ENCODE results near the gene WWOX. TPM values are rescaled to one million over a fixed set of nuclear protein-coding genes. Genes with fewer than 3 reads are reported as not detected.

Gene WWOX
- total and polyA plus RNA-seq, 2 of the 13 experiments (the other 11 are each of a cell fraction or from before 2014, with no cell fraction given), result 9.1 to 37.4 TPM

GRCh38 chr16:78796221-78796866, 696.9 kb downstream of the WWOX start (continued):
- TF ChIP-seq ZFP36L2 (CRISPR knock-in tag; IDR thresholded peaks at IDR 0.05) (no peak), BRD4 (CRISPR knock-in tag; IDR thresholded peaks at IDR 0.05) (no peak), ZNF800 (CRISPR knock-in tag; IDR thresholded peaks at IDR 0.05) (no peak), MXI1 (IDR thresholded peaks at IDR 0.05; ENCODE audit: borderline replicate concordance, low read depth, low read length) (no peak), TMF1 (CRISPR knock-in tag; IDR thresholded peaks at IDR 0.05; ENCODE audit: low read depth) (no peak), NAIF1 (CRISPR knock-in tag; IDR thresholded peaks at IDR 0.05; ENCODE audit: borderline replicate concordance) (0 out of 2 replicates have a peak, but pooled peaks have one; percentile 19), ZFP41 (CRISPR knock-in tag; IDR thresholded peaks at IDR 0.05; ENCODE audit: borderline replicate concordance) (no peak), RARG (CRISPR knock-in tag; IDR thresholded peaks at IDR 0.05; ENCODE audit: low read depth) (no peak), ZNF496 (CRISPR knock-in tag; IDR thresholded peaks at IDR 0.05; ENCODE audit: insufficient replicate concordance) (no peak), IKZF5 (CRISPR knock-in tag; IDR thresholded peaks at IDR 0.05) (0 out of 2 replicates have a peak, but pooled peaks have one; percentile 14), NFKB2 (CRISPR knock-in tag; IDR thresholded peaks at IDR 0.05; ENCODE audit: borderline replicate concordance) (no peak), MIXL1 (CRISPR knock-in tag; IDR thresholded peaks at IDR 0.05) (no peak), MXD1 (CRISPR knock-in tag; IDR thresholded peaks at IDR 0.05) (no peak), PRDM15 (CRISPR knock-in tag; IDR thresholded peaks at IDR 0.05) (no peak), ZNF512B (CRISPR knock-in tag; IDR thresholded peaks at IDR 0.05; ENCODE audit: borderline replicate concordance) (no peak), CHD4 (IDR thresholded peaks at IDR 0.05; ENCODE audit: borderline replicate concordance, low read length) (no peak), POLR2AphosphoS2 (IDR thresholded peaks at IDR 0.05; ENCODE audit: low read depth, low read length) (no peak), TBP (CRISPR knock-in tag; IDR thresholded peaks at IDR 0.05) (no peak), NRL (CRISPR knock-in tag; IDR thresholded peaks at IDR 0.05; ENCODE audit: borderline replicate concordance) (no peak)
